ENCODE measurements around the gene CXorf65. TPM values are rescaled to one million over a fixed set of nuclear protein-coding genes. Genes with fewer than 3 reads are reported as not detected.

Gene CXorf65
- polyA plus RNA-seq (2013): 0.08 TPM in 1 of 2 replicates, not detected in the other

- DNase-seq: no peak
- WGBS (ENCODE audit: extremely low coverage, insufficient coverage, insufficient read length): no CpG with 5 or more reads among the region's 1 CpG
Measured at GRCh38 chrX:71106427-71106826, at the start of gene CXorf65. CXorf65 (minus strand) TSS chrX:71106740; CDS start chrX:71106556, 184 bp downstream.

DNA sequence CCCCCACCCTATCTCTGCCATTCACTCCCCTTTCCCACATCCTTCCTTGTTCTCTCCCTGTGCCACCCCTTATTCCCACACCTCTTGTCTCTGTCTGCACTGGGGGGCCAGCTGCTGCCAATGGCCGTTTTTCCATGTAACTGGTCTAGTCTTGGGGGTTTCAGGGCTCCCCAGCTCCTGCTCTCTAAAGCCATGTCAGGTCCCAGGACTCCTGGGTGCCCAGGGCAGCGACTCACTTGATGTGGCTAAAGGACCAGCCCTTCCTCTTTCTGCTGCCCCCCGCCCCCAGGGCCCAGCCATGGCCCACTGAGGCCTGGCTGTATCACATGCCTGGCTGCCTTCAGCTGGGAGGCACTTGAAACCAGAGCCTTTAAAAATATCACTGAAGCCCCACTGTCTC is 48.1 kb upstream of the CXorf65 start:
- Histone ChIP-seq H3K9ac (ENCODE audit: low read length) (no peak overlapping the region), H3K4me1 (ENCODE audit: control insufficient read depth in 1 of 2, insufficient read depth in 2 of 2, low read length in 2 of 2) (no peaks in the 10 kb centered on the region)

More at GRCh38 chrX:71106427-71106826, at the start of gene CXorf65:
- Histone ChIP-seq H2BK12ac (ENCODE audit: low read length) (peak within 1 kb of the TSS; percentile 61), H3K36me3 (ENCODE audit: control insufficient read depth in 1 of 2, insufficient read depth in 2 of 2, low read length in 2 of 2) (peaks cover 0 to 2% of the 10 kb centered on the region in 2 experiments), H4K12ac (ENCODE audit: low read depth, low read length) (no peak within 1 kb of the TSS), H3K4me1 (ENCODE audit: control insufficient read depth in 1 of 2, insufficient read depth in 2 of 2, low read length in 2 of 2) (peaks cover 20 to 35% of the 10 kb centered on the region in 2 experiments), H3K9ac (ENCODE audit: low read length) (no peak within 1 kb of the TSS), H2AK5ac (ENCODE audit: low read length) (no peak within 1 kb of the TSS), H4K91ac (ENCODE audit: low read depth, low read length) (peak within 1 kb of the TSS; percentile 36), H3K79me1 (ENCODE audit: low read length) (peaks cover 7% of the 10 kb centered on the region), H3K4me2 (ENCODE audit: low read length) (peak within 1 kb of the TSS; percentile 30), H3K4ac (ENCODE audit: low read depth, low read length) (peak within 1 kb of the TSS; percentile 6), H3K23ac (ENCODE audit: low read length) (no peak within 1 kb of the TSS), H3K4me3 (ENCODE audit: low read depth, low read length) (no peak within 1 kb of the TSS), H2BK120ac (ENCODE audit: insufficient read depth, low read length, poor library complexity) (peak within 1 kb of the TSS; percentile 87), H4K8ac (ENCODE audit: low read depth, low read length) (peak within 1 kb of the TSS; percentile 52), H3K18ac (ENCODE audit: low read length) (no peak within 1 kb of the TSS), H3K79me2 (ENCODE audit: control insufficient read depth, insufficient read depth, low read length, poor library complexity) (no peaks in the 10 kb centered on the region), H3K27ac (ENCODE audit: low read depth, low read length) (peak within 1 kb of the TSS; percentile 54), H2AFZ (ENCODE audit: insufficient read depth, low read length, poor library complexity) (no peak within 1 kb of the TSS), H3K27me3 (ENCODE audit: insufficient read depth, low read length) (no peaks in the 10 kb centered on the region), H2BK5ac (ENCODE audit: low read depth, low read length, poor library complexity) (peak within 1 kb of the TSS; percentile 32), H3K14ac (ENCODE audit: low read length) (peak within 1 kb of the TSS; percentile 58), H3K9me3 (ENCODE audit: insufficient read depth, low read depth, low read length) (no peaks in the 10 kb centered on the region)

GRCh38 chrX:71154196-71154595 is 47.7 kb upstream of the CXorf65 start:
- Histone ChIP-seq H4K8ac (ENCODE audit: low read depth, low read length) (no peak overlapping the region), H4K91ac (ENCODE audit: low read depth, low read length) (no peak overlapping the region), H4K12ac (ENCODE audit: low read depth, low read length) (no peak overlapping the region), H3K4me2 (ENCODE audit: low read length) (no peak overlapping the region), H3K36me3 (ENCODE audit: control insufficient read depth in 1 of 2, insufficient read depth in 2 of 2, low read length in 2 of 2) (peaks cover 0 to 2% of the 10 kb centered on the region in 2 experiments), H2BK12ac (ENCODE audit: low read length) (no peak overlapping the region), H3K9me3 (ENCODE audit: insufficient read depth, low read depth, low read length) (no peaks in the 10 kb centered on the region), H3K4ac (ENCODE audit: low read depth, low read length) (no peak overlapping the region), H3K79me2 (ENCODE audit: control insufficient read depth, insufficient read depth, low read length, poor library complexity) (no peaks in the 10 kb centered on the region), H2AK5ac (ENCODE audit: low read length) (no peak overlapping the region), H3K9ac (ENCODE audit: low read length) (no peak overlapping the region), H2AFZ (ENCODE audit: insufficient read depth, low read length, poor library complexity) (no peak overlapping the region), H3K14ac (ENCODE audit: low read length) (no peak overlapping the region), H3K79me1 (ENCODE audit: low read length) (no peaks in the 10 kb centered on the region), H3K27ac (ENCODE audit: low read depth, low read length) (no peak overlapping the region), H2BK5ac (ENCODE audit: low read depth, low read length, poor library complexity) (no peak overlapping the region), H3K23ac (ENCODE audit: low read length) (no peak overlapping the region), H3K18ac (ENCODE audit: low read length) (no peak overlapping the region), H2BK120ac (ENCODE audit: insufficient read depth, low read length, poor library complexity) (no peak overlapping the region), H3K27me3 (ENCODE audit: insufficient read depth, low read length) (no peaks in the 10 kb centered on the region), H3K4me3 (ENCODE audit: low read depth, low read length) (no peak overlapping the region), H3K4me1 (ENCODE audit: control insufficient read depth in 1 of 2, insufficient read depth in 2 of 2, low read length in 2 of 2) (no peaks in the 10 kb centered on the region)
- no CpG with 5 or more reads among the region's 7 CpGs for WGBS (ENCODE audit: extremely low coverage, insufficient coverage, insufficient read length)
- DNase-seq: no peak

More for the DNA sequence above, 48.1 kb upstream of the CXorf65 start:
- no peak overlapping the region for H4K8ac ChIP-seq (ENCODE audit: low read depth, low read length)
- H3K18ac ChIP-seq (ENCODE audit: low read length): no peak overlapping the region
- peaks cover 0 to 2% of the 10 kb centered on the region in 2 experiments for H3K36me3 ChIP-seq (ENCODE audit: control insufficient read depth in 1 of 2, insufficient read depth in 2 of 2, low read length in 2 of 2)
- no peak overlapping the region for H3K14ac ChIP-seq (ENCODE audit: low read length)
- no peak overlapping the region for H4K12ac ChIP-seq (ENCODE audit: low read depth, low read length)
- H3K79me1 ChIP-seq (ENCODE audit: low read length): no peaks in the 10 kb centered on the region
- H2BK120ac ChIP-seq (ENCODE audit: insufficient read depth, low read length, poor library complexity): no peak overlapping the region
- H3K4ac ChIP-seq (ENCODE audit: low read depth, low read length): no peak overlapping the region
- H2AK5ac ChIP-seq (ENCODE audit: low read length): no peak overlapping the region
- H4K91ac ChIP-seq (ENCODE audit: low read depth, low read length): no peak overlapping the region
- no peak overlapping the region for H3K4me3 ChIP-seq (ENCODE audit: low read depth, low read length)
- H3K4me2 ChIP-seq (ENCODE audit: low read length): no peak overlapping the region
- no peak for DNase-seq
- no peak overlapping the region for H2BK12ac ChIP-seq (ENCODE audit: low read length)
- no peak overlapping the region for H3K23ac ChIP-seq (ENCODE audit: low read length)
- H3K27me3 ChIP-seq (ENCODE audit: insufficient read depth, low read length): no peaks in the 10 kb centered on the region
- H3K9me3 ChIP-seq (ENCODE audit: insufficient read depth, low read depth, low read length): no peaks in the 10 kb centered on the region
- no peaks in the 10 kb centered on the region for H3K79me2 ChIP-seq (ENCODE audit: control insufficient read depth, insufficient read depth, low read length, poor library complexity)
- no peak overlapping the region for H3K27ac ChIP-seq (ENCODE audit: low read depth, low read length)
- H2AFZ ChIP-seq (ENCODE audit: insufficient read depth, low read length, poor library complexity): no peak overlapping the region
- no peak overlapping the region for H2BK5ac ChIP-seq (ENCODE audit: low read depth, low read length, poor library complexity)
- WGBS (ENCODE audit: extremely low coverage, insufficient coverage, insufficient read length): no CpG with 5 or more reads among the region's 3 CpGs

- Histone ChIP-seq H2BK12ac (ENCODE audit: low read length) (no peak overlapping the region), H3K9me3 (ENCODE audit: insufficient read depth, low read depth, low read length) (no peaks in the 10 kb centered on the region), H3K27me3 (ENCODE audit: insufficient read depth, low read length) (no peaks in the 10 kb centered on the region), H2AFZ (ENCODE audit: insufficient read depth, low read length, poor library complexity) (no peak overlapping the region), H3K4me1 (ENCODE audit: control insufficient read depth in 1 of 2, insufficient read depth in 2 of 2, low read length in 2 of 2) (no peaks in the 10 kb centered on the region), H3K79me2 (ENCODE audit: control insufficient read depth, insufficient read depth, low read length, poor library complexity) (no peaks in the 10 kb centered on the region), H4K91ac (ENCODE audit: low read depth, low read length) (no peak overlapping the region), H3K36me3 (ENCODE audit: control insufficient read depth in 1 of 2, insufficient read depth in 2 of 2, low read length in 2 of 2) (no peaks in the 10 kb centered on the region), H3K4me3 (ENCODE audit: low read depth, low read length) (no peak overlapping the region), H3K14ac (ENCODE audit: low read length) (no peak overlapping the region), H4K12ac (ENCODE audit: low read depth, low read length) (no peak overlapping the region), H3K27ac (ENCODE audit: low read depth, low read length) (no peak overlapping the region), H3K18ac (ENCODE audit: low read length) (no peak overlapping the region), H3K4ac (ENCODE audit: low read depth, low read length) (no peak overlapping the region), H3K4me2 (ENCODE audit: low read length) (no peak overlapping the region), H2BK120ac (ENCODE audit: insufficient read depth, low read length, poor library complexity) (no peak overlapping the region), H3K9ac (ENCODE audit: low read length) (no peak overlapping the region), H2AK5ac (ENCODE audit: low read length) (no peak overlapping the region), H3K23ac (ENCODE audit: low read length) (no peak overlapping the region), H4K8ac (ENCODE audit: low read depth, low read length) (no peak overlapping the region), H3K79me1 (ENCODE audit: low read length) (no peaks in the 10 kb centered on the region), H2BK5ac (ENCODE audit: low read depth, low read length, poor library complexity) (no peak overlapping the region)
- DNase-seq: no peak
- WGBS (ENCODE audit: extremely low coverage, insufficient coverage, insufficient read length): no CpG with 5 or more reads among the region's 7 CpGs
Measured at GRCh38 chrX:71151366-71151765, 44.8 kb upstream of the CXorf65 start.
